ENCODE data around the gene DERL3. TPM values are rescaled to one million over a fixed set of nuclear protein-coding genes. Genes with fewer than 3 reads are reported as not detected.

DERL3 gene
- total RNA-seq, 1 experiment from 2014 or later = 12.5 TPM

DNA sequence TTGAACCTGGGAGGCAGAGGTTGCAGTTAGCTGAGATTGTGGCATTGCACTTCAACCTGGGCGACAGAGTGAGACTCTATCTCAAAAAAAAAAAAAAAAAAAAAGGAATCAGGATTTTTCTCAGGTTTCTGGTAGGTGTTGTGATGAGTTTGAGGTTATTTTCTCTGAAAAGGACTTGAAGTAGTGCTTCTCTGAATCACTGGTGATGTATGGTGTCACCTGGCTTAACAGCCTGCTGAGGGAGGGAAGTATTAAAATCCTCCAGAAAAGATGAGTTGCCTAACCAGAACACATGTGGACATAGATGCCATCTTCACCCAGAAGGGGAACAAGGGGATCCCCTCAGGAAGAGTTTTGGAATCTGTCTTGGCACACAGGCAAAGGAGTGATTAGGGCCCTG, 32.0 kb downstream of the DERL3 start (continued):
- no peak for TF ChIP-seq ZNF317 (CRISPR knock-in tag; IDR thresholded peaks at IDR 0.05; ENCODE audit: borderline replicate concordance, low read depth)
- TF ChIP-seq, protein P1, sequence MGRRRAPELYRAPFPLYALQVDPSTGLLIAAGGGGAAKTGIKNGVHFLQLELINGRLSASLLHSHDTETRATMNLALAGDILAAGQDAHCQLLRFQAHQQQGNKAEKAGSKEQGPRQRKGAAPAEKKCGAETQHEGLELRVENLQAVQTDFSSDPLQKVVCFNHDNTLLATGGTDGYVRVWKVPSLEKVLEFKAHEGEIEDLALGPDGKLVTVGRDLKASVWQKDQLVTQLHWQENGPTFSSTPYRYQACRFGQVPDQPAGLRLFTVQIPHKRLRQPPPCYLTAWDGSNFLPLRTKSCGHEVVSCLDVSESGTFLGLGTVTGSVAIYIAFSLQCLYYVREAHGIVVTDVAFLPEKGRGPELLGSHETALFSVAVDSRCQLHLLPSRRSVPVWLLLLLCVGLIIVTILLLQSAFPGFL (CRISPR knock-in tag; IDR thresholded peaks at IDR 0.05; ENCODE audit: borderline replicate concordance) = no peak
- TF ChIP-seq, protein P2, sequence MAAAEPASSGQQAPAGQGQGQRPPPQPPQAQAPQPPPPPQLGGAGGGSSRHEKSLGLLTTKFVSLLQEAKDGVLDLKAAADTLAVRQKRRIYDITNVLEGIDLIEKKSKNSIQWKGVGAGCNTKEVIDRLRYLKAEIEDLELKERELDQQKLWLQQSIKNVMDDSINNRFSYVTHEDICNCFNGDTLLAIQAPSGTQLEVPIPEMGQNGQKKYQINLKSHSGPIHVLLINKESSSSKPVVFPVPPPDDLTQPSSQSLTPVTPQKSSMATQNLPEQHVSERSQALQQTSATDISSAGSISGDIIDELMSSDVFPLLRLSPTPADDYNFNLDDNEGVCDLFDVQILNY (CRISPR knock-in tag; IDR thresholded peaks at IDR 0.05) = no peak

GRCh38 chr22:23804781-23805291, 34.0 kb downstream of the DERL3 start:
- no peak for TF ChIP-seq SMAD3 (CRISPR knock-in tag; IDR thresholded peaks at IDR 0.05; ENCODE audit: borderline replicate concordance)
- TF ChIP-seq USF1 (CRISPR knock-in tag; IDR thresholded peaks at IDR 0.05) = no peak
- no peak for TF ChIP-seq ZBTB21 (CRISPR knock-in tag; IDR thresholded peaks at IDR 0.05; ENCODE audit: borderline replicate concordance)
- Mint-ChIP-seq H3K36me3 (peaks cover 70% of the 10 kb centered on the region), H3K9me3 (no peaks in the 10 kb centered on the region), H3K27me3 (ENCODE audit: low read depth) (no peaks in the 10 kb centered on the region), H3K27ac (no peak overlapping the region), H3K4me1 (peaks cover 6% of the 10 kb centered on the region; the same call in 1 of the 2 replicates), H3K4me3 (no peak overlapping the region)
- no peak for DNase-seq (ENCODE audit: low spot score)
- CTCF ChIA-PET = interaction anchor here (0.9 to 1.4 kb wide), 3 partner anchors 36 to 45 kb away, joined by 3 to 4 read pairs (median 3); no protein-coding TSS in a partner anchor
- ATAC-seq = no peak
- POLR2A ChIA-PET = no interaction called here

- ATAC-seq = no peak
- Mint-ChIP-seq H3K4me3 (no peak overlapping the region), H3K27ac (peak overlapping the region; percentile 76), H3K27me3 (ENCODE audit: low read depth) (no peaks in the 10 kb centered on the region), H3K36me3 (peaks cover 75% of the 10 kb centered on the region), H3K9me3 (no peaks in the 10 kb centered on the region), H3K4me1 (peaks cover 6% of the 10 kb centered on the region; the same call in 1 of the 2 replicates)
- TF ChIP-seq RORB (CRISPR knock-in tag; IDR thresholded peaks at IDR 0.05) (no peak), OVOL2 (CRISPR knock-in tag; IDR thresholded peaks at IDR 0.05; ENCODE audit: borderline replicate concordance) (no peak), FOXK1 (CRISPR knock-in tag; IDR thresholded peaks at IDR 0.05) (no peak), ZNF232 (CRISPR knock-in tag; IDR thresholded peaks at IDR 0.05) (no peak), ZNF532 (CRISPR knock-in tag; IDR thresholded peaks at IDR 0.05; ENCODE audit: borderline replicate concordance) (no peak), CREM (CRISPR knock-in tag; IDR thresholded peaks at IDR 0.05) (no peak), SMAD4 (CRISPR knock-in tag; IDR thresholded peaks at IDR 0.05) (no peak), NR2C2 (CRISPR knock-in tag; IDR thresholded peaks at IDR 0.05) (no peak), ESRRA (CRISPR knock-in tag; IDR thresholded peaks at IDR 0.05; ENCODE audit: borderline replicate concordance) (no peak), TCF7 (CRISPR knock-in tag; IDR thresholded peaks at IDR 0.05; ENCODE audit: low read depth) (no peak), NFYB (CRISPR knock-in tag; conservative IDR thresholded peaks at IDR 0.05; ENCODE audit: low read depth) (no peak), HMGXB4 (CRISPR knock-in tag; IDR thresholded peaks at IDR 0.05) (no peak), SMAD3 (CRISPR knock-in tag; IDR thresholded peaks at IDR 0.05; ENCODE audit: borderline replicate concordance) (no peak)
- TF ChIP-seq, protein P3, sequence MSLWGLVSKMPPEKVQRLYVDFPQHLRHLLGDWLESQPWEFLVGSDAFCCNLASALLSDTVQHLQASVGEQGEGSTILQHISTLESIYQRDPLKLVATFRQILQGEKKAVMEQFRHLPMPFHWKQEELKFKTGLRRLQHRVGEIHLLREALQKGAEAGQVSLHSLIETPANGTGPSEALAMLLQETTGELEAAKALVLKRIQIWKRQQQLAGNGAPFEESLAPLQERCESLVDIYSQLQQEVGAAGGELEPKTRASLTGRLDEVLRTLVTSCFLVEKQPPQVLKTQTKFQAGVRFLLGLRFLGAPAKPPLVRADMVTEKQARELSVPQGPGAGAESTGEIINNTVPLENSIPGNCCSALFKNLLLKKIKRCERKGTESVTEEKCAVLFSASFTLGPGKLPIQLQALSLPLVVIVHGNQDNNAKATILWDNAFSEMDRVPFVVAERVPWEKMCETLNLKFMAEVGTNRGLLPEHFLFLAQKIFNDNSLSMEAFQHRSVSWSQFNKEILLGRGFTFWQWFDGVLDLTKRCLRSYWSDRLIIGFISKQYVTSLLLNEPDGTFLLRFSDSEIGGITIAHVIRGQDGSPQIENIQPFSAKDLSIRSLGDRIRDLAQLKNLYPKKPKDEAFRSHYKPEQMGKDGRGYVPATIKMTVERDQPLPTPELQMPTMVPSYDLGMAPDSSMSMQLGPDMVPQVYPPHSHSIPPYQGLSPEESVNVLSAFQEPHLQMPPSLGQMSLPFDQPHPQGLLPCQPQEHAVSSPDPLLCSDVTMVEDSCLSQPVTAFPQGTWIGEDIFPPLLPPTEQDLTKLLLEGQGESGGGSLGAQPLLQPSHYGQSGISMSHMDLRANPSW (CRISPR knock-in tag; conservative IDR thresholded peaks at IDR 0.05; ENCODE audit: low read depth) = no peak
- DNase-seq (ENCODE audit: low spot score) = no peak
- POLR2A ChIA-PET = no interaction called here
- CTCF ChIA-PET = interaction anchor here (1.1 to 1.4 kb wide), 2 partner anchors 34 to 47 kb away, joined by 3 to 4 read pairs; no protein-coding TSS in a partner anchor
These were observed 35.6 kb downstream of the DERL3 start for GRCh38 chr22:23803001-23803819.

Data from WTC11 (cell line).